Hematopoietic multipotent progenitor cell treated with erythropoietin and hydrocortisone succinate and interleukin-3 and kit ligand, for 15 days (in vitro differentiated cells): Measurements from ENCODE around the gene SDR9C7.
"Not testable (repeated sequence)": the region's sequence is repeated elsewhere in the genome, so short reads cannot be mapped to it uniquely, and the experiment has no call there.

Source experiments
- DNase-seq: peaks from one replicate; pipeline ENCODE4 v3.0.0-alpha.2; 2015; ENCODE audit warnings: low spot score

Gene SDR9C7

GRCh38 chr12:56916296-56916995, 17.8 kb downstream of the SDR9C7 start:
- no peak for DNase-seq

GRCh38 chr12:56914724-56915123, 19.5 kb downstream of the SDR9C7 start:
- DNase-seq, result no peak

- DNase-seq, result no peak
Measured at GRCh38 chr12:56914256-56914655, 20.0 kb downstream of the SDR9C7 start.

- DNase-seq, result not testable (repeated sequence)
Measured at GRCh38 chr12:56909403-56909802, 24.8 kb downstream of the SDR9C7 start.

GRCh38 chr12:56908136-56908535, 26.1 kb downstream of the SDR9C7 start:
- no peak for DNase-seq

- no peak for DNase-seq
Measured at GRCh38 chr12:56905852-56906251, 28.4 kb downstream of the SDR9C7 start.

- DNase-seq, result no peak
Measured at GRCh38 chr12:56903374-56903773, 30.8 kb downstream of the SDR9C7 start.

- not testable (repeated sequence) for DNase-seq
Measured at GRCh38 chr12:56901313-56901712, 32.9 kb downstream of the SDR9C7 start.

- peak; percentile 66 for DNase-seq
Measured at GRCh38 chr12:56900583-56900982, 33.6 kb downstream of the SDR9C7 start.

- DNase-seq, result peak; percentile 89
Measured at GRCh38 chr12:56898938-56899337, 35.3 kb downstream of the SDR9C7 start.

- DNase-seq, result peak; percentile 67
Measured at GRCh38 chr12:56897844-56898361, 36.3 kb downstream of the SDR9C7 start.

GRCh38 chr12:56896082-56896481, 38.1 kb downstream of the SDR9C7 start:
- DNase-seq, result no peak

- peak; percentile 47 for DNase-seq
Measured at GRCh38 chr12:56894698-56895368, 39.4 kb downstream of the SDR9C7 start.

- not testable (repeated sequence) for DNase-seq
Measured at GRCh38 chr12:56891885-56892284, 42.3 kb downstream of the SDR9C7 start.

GRCh38 chr12:56886319-56886718, 47.9 kb downstream of the SDR9C7 start:
- no peak for DNase-seq

- DNase-seq, result no peak
Measured at GRCh38 chr12:56885316-56885715, 48.9 kb downstream of the SDR9C7 start.

GRCh38 chr12:56884421-56884820, 49.8 kb downstream of the SDR9C7 start:
- no peak for DNase-seq

- not testable (repeated sequence) for DNase-seq
Measured at GRCh38 chr12:56882407-56882806, 51.8 kb downstream of the SDR9C7 start.

GRCh38 chr12:56880125-56880992, 53.8 kb downstream of the SDR9C7 start:
- peak; percentile 57 for DNase-seq

GRCh38 chr12:56879240-56880124, 54.7 kb downstream of the SDR9C7 start:
- peak; percentile 58 for DNase-seq

GRCh38 chr12:56878010-56878339, 56.2 kb downstream of the SDR9C7 start:
- peak; percentile 91 for DNase-seq
